ENCODE data around the gene SUPT5H. TPM values are rescaled to one million over a fixed set of nuclear protein-coding genes. Genes with fewer than 3 reads are reported as not detected.

SUPT5H gene
- total and polyA plus RNA-seq, 2 of the 13 experiments (the other 11 are each of a cell fraction or from before 2014, with no cell fraction given), result 48.2 to 51.7 TPM

GRCh38 chr19:39480337-39481228 lies 35.2 kb downstream of the SUPT5H start, which contains the start of gene TIMM50 (continued):
- peak; percentile 14 for TF ChIP-seq TEAD3 (CRISPR knock-in tag; optimal IDR thresholded peaks at IDR 0.05; ENCODE audit: borderline replicate concordance)
- no peak for TF ChIP-seq ZNF703 (CRISPR knock-in tag; IDR thresholded peaks at IDR 0.05; ENCODE audit: borderline replicate concordance)
- no peak for TF ChIP-seq ZNF333 (CRISPR knock-in tag; IDR thresholded peaks at IDR 0.05; ENCODE audit: borderline replicate concordance)
- no peak for TF ChIP-seq CSRNP2 (CRISPR knock-in tag; conservative IDR thresholded peaks at IDR 0.05; ENCODE audit: low read depth)
- no peak for TF ChIP-seq SP140L (CRISPR knock-in tag; IDR thresholded peaks at IDR 0.05; ENCODE audit: borderline replicate concordance)
- peak; percentile 96 for TF ChIP-seq KAT8 (CRISPR knock-in tag; IDR thresholded peaks at IDR 0.05)
- no peak for TF ChIP-seq RAD51 (IDR thresholded peaks at IDR 0.05; ENCODE audit: borderline replicate concordance)
- peak; percentile 91 for TF ChIP-seq SALL1 (CRISPR knock-in tag; IDR thresholded peaks at IDR 0.05)
- TF ChIP-seq MTERF4 (CRISPR knock-in tag; IDR thresholded peaks at IDR 0.05), result no peak
- peak; percentile 82 for TF ChIP-seq CBFB (CRISPR knock-in tag; IDR thresholded peaks at IDR 0.05)
- TF ChIP-seq HNRNPUL1 (IDR thresholded peaks at IDR 0.05; ENCODE audit: low read depth, low read length), result no peak
- peak; percentile 46; the same call in 1 of the 2 replicates for TF ChIP-seq RFX5 (IDR thresholded peaks at IDR 0.05; ENCODE audit: low read depth, low read length)
- no peak for TF ChIP-seq DDIT3 (CRISPR knock-in tag; IDR thresholded peaks at IDR 0.05)
- no peak for TF ChIP-seq ZBTB8A (CRISPR knock-in tag; IDR thresholded peaks at IDR 0.05; ENCODE audit: borderline replicate concordance, low read depth)
- no peak for TF ChIP-seq EEA1 (CRISPR knock-in tag; IDR thresholded peaks at IDR 0.05; ENCODE audit: borderline replicate concordance)
- TF ChIP-seq ZNF790 (CRISPR knock-in tag; IDR thresholded peaks at IDR 0.05; ENCODE audit: borderline replicate concordance), result no peak; the same call in 1 of the 2 replicates
- no peak for TF ChIP-seq ZNF652 (CRISPR knock-in tag; IDR thresholded peaks at IDR 0.05; ENCODE audit: borderline replicate concordance, low read depth)
- no peak for TF ChIP-seq ZSCAN30 (CRISPR knock-in tag; IDR thresholded peaks at IDR 0.05)
- no peak for TF ChIP-seq MIER2 (CRISPR knock-in tag; IDR thresholded peaks at IDR 0.05)
- TF ChIP-seq POLR2AphosphoS2 (IDR thresholded peaks at IDR 0.05; ENCODE audit: low read depth, low read length), result no peak
- TF ChIP-seq SP4 (CRISPR knock-in tag; IDR thresholded peaks at IDR 0.05), result peak; percentile 99
- TF ChIP-seq HDAC6 (IDR thresholded peaks at IDR 0.05; ENCODE audit: low read depth, low read length), result no peak
- TF ChIP-seq KLF11 (CRISPR knock-in tag; IDR thresholded peaks at IDR 0.05), result peak; percentile 83
- 0 out of 2 replicates have a peak, but pooled peaks have one; percentile 16 for TF ChIP-seq ZKSCAN5 (CRISPR knock-in tag; IDR thresholded peaks at IDR 0.05)
- no peak for TF ChIP-seq ZNF674 (CRISPR knock-in tag; IDR thresholded peaks at IDR 0.05; ENCODE audit: low read depth)
- TF ChIP-seq NFATC3 (CRISPR knock-in tag; IDR thresholded peaks at IDR 0.05), result no peak
- no peak for TF ChIP-seq ZNF576 (CRISPR knock-in tag; IDR thresholded peaks at IDR 0.05)
